Dedifferentiated amniotic fluid mesenchymal stem cell (primary cell): ENCODE measurements around the gene PPP2R3B.
"Not testable (repeated sequence)": the region's sequence is repeated elsewhere in the genome, so short reads cannot be mapped to it uniquely, and the experiment has no call there.

Experiments used
- DNase-seq: peaks from one replicate; pipeline ENCODE4 v3.0.0-alpha.2; 2016; ENCODE audit errors: extremely low spot score

PPP2R3B gene

GRCh38 chrX:305781-306613 lies 80.7 kb downstream of the PPP2R3B start:
- DNase-seq: not testable (repeated sequence)

GRCh38 chrX:302975-303374 lies 83.7 kb downstream of the PPP2R3B start:
- DNase-seq: no peak

GRCh38 chrX:300334-300733 lies 86.4 kb downstream of the PPP2R3B start:
- DNase-seq: no peak

- DNase-seq: no peak
Measured at GRCh38 chrX:298993-299392, 87.7 kb downstream of the PPP2R3B start.

GRCh38 chrX:295136-295535 lies 91.6 kb downstream of the PPP2R3B start:
- no peak for DNase-seq

GRCh38 chrX:292900-293897 lies 93.5 kb downstream of the PPP2R3B start:
- DNase-seq: no peak

- no peak for DNase-seq
Measured at GRCh38 chrX:291411-291901, 95.3 kb downstream of the PPP2R3B start.

- DNase-seq: no peak
Measured at GRCh38 chrX:290476-291166, 96.1 kb downstream of the PPP2R3B start.

GRCh38 chrX:288561-288991 lies 98.1 kb downstream of the PPP2R3B start:
- DNase-seq: no peak

GRCh38 chrX:287670-288069 lies 99.0 kb downstream of the PPP2R3B start:
- DNase-seq: no peak

GRCh38 chrX:285076-285677 lies 101.5 kb downstream of the PPP2R3B start:
- DNase-seq: no peak
